K562 (cell line): ENCODE data around the gene GLRX5. TPM values are rescaled to one million over a fixed set of nuclear protein-coding genes. Genes with fewer than 3 reads are reported as not detected.

Experiments used
- ATAC-seq: fragments of 200-7000 bp; cut with Tn5 transposase; 3 replicates; pipeline ENCODE4 v1.9.1; 2020; ENCODE audit warnings: moderate library complexity
- BruUV-seq: library from RNA; stranded (reverse); fragments of 400-500 nt; replicated peaks from 2 replicates; lab custom pipeline; 2021; lab: Mats Ljungman, UMichigan
- CTCF ChIA-PET: fragments of 300-600 bp; formaldehyde crosslinking; extraction: SDS; loops from one replicate; lab custom pipeline; 2021; ENCODE audit warnings: low intra/inter-chr PET ratio; lab: Yijun Ruan, JAX
- POLR2A ChIA-PET: fragments of 300-600, 350-650 bp; sonication (Branson Sonifier 250); formaldehyde crosslinking; extraction: SDS; loops from one replicate; lab custom pipeline; 2021; ENCODE audit warnings: antibody characterized with exemption, inconsistent platforms; lab: Yijun Ruan, JAX
- DNase-seq, 4 experiments: peaks; one replicate each; pipeline versions ENCODE4 v3.0.0 to v3.0.0-alpha.2; 2011 to 2018; ENCODE audit warnings: low spot score in 3 of 4, mixed read lengths in 3 of 4; ENCODE audit errors: extremely low read depth in 1 of 4
- FAIRE-seq: peaks from 2 replicates; lab custom pipeline; 2011; peaks lifted over from hg19 to GRCh38; lab: Jason Lieb, UNC
- H2AFZ ChIP-seq: 2 replicates; pipeline ENCODE4 v1.6.0; 2011; ENCODE audit warnings: low read depth, low read length, control low read depth, inconsistent platforms
- H3K27ac ChIP-seq: fragments of 200-600 bp; 3 replicates; pipeline ENCODE4 v1.8.0; 2011; ENCODE audit warnings: low read depth, mild to moderate bottlenecking, control low read depth, inconsistent platforms, low read length, moderate library complexity, mixed read lengths; ENCODE audit errors: extremely low read depth
- H3K27me3 ChIP-seq, 2 experiments: fragments of 300-600 bp in 1 of 2; 2 replicates in 1 of 2; 3 replicates in 1 of 2; pipeline versions ENCODE4 v1.6.0 to v1.8.0; 2011; ENCODE audit warnings: inconsistent platforms in 2 of 2, low read length in 2 of 2, mild to moderate bottlenecking in 1 of 2, mixed read lengths in 1 of 2, moderate library complexity in 1 of 2; ENCODE audit not compliant: control insufficient read depth in 2 of 2, insufficient read depth in 2 of 2
- H3K36me3 ChIP-seq: fragments of 300-600 bp; 3 replicates; pipeline ENCODE4 v1.8.0; 2011; ENCODE audit warnings: mild to moderate bottlenecking, low read length, inconsistent platforms; ENCODE audit not compliant: control insufficient read depth, insufficient read depth
- H3K4me1 ChIP-seq, 2 experiments: fragments of 200-600 bp in 1 of 2; replicated peaks in 1 of 2; 2 replicates in 1 of 2; 3 replicates in 1 of 2; pipeline versions ENCODE4 v1.5.1 to v1.8.0; 2011; ENCODE audit warnings: inconsistent platforms in 2 of 2, low read length in 2 of 2, mild to moderate bottlenecking in 1 of 2, mixed read lengths in 1 of 2, moderate library complexity in 1 of 2; ENCODE audit not compliant: control insufficient read depth in 2 of 2, insufficient read depth in 2 of 2
- H3K4me2 ChIP-seq: 2 replicates; pipeline ENCODE4 v1.6.1; 2011; ENCODE audit warnings: low read length, control low read depth, inconsistent platforms, mixed read lengths; ENCODE audit not compliant: insufficient read depth
- H3K4me3 ChIP-seq: fragments of 200-600 bp; sonication (generic), shearing (Covaris generic); 2 replicates; pipeline ENCODE4 v1.5.1; 2016; ENCODE audit warnings: control low read depth, inconsistent platforms
- H3K79me2 ChIP-seq: fragments of 200-600 bp; 3 replicates; pipeline ENCODE4 v1.8.0; 2011; ENCODE audit warnings: low read length, inconsistent platforms; ENCODE audit not compliant: control insufficient read depth, insufficient read depth
- H3K9ac ChIP-seq, 2 experiments: 2 replicates each; pipeline versions ENCODE4 v1.6.0 to v1.6.1; 2011; ENCODE audit warnings: low read depth in 2 of 2, low read length in 2 of 2, control low read depth in 1 of 2, inconsistent platforms in 1 of 2, mild to moderate bottlenecking in 1 of 2, mixed read lengths in 1 of 2; ENCODE audit not compliant: insufficient read depth in 1 of 2
- H3K9me1 ChIP-seq: one replicate; pipeline ENCODE4 v1.6.0; 2011; ENCODE audit warnings: inconsistent platforms, mild to moderate bottlenecking, low read length, moderate library complexity; ENCODE audit not compliant: control insufficient read depth, insufficient read depth
- H3K9me3 ChIP-seq: replicated peaks from 2 replicates; pipeline ENCODE4 v1.5.1; 2011; ENCODE audit warnings: low read depth, low read length, inconsistent platforms; ENCODE audit not compliant: control insufficient read depth, insufficient read depth
- H4K20me1 ChIP-seq: replicated peaks from 2 replicates; pipeline ENCODE4 v1.6.1; 2011; ENCODE audit warnings: low read length, inconsistent platforms, mixed read lengths; ENCODE audit not compliant: control insufficient read depth, insufficient read depth
- CEBPZ ChIP-seq: fragments of 150-350 bp; IDR thresholded peaks from 2 replicates; pipeline ENCODE4 v1.6.1; 2014; ENCODE audit warnings: low read depth, mild to moderate bottlenecking, low read length, borderline replicate concordance
- E2F3 ChIP-seq: fragments of 250-450 bp; sonication (Bioruptor Pico); IDR thresholded peaks from 2 replicates; pipeline ENCODE4 v1.4.0; 2020; ENCODE audit warnings: mild to moderate bottlenecking
- FOXJ2 ChIP-seq: fragments of 200-800 bp; sonication (Bioruptor generic); IDR thresholded peaks from 2 replicates; pipeline ENCODE4 v1.6.1; 2016; ENCODE audit warnings: missing genetic modification characterization, missing compliant biosample characterization
- RBM15 ChIP-seq: fragments of 200-400 bp; formaldehyde crosslinking; IDR thresholded peaks from 2 replicates; pipeline ENCODE4 v1.6.1; 2018; ENCODE audit warnings: mild to moderate bottlenecking, low read length, moderate library complexity; ENCODE audit not compliant: insufficient read depth
- SMAD4 ChIP-seq: fragments of 250-450 bp; sonication (Bioruptor Pico); conservative IDR thresholded peaks from 2 replicates; pipeline ENCODE4 v1.8.0; 2021; ENCODE audit warnings: inconsistent platforms, mild to moderate bottlenecking, moderate library complexity
- SUPT5H ChIP-seq: fragments of 450-650 bp; IDR thresholded peaks from 2 replicates; pipeline ENCODE4 v1.6.1; 2016
- ZBTB9 ChIP-seq: fragments of 450-650 bp; formaldehyde crosslinking; IDR thresholded peaks from 2 replicates; pipeline ENCODE4 v1.4.0; 2020; ENCODE audit warnings: mild to moderate bottlenecking, moderate library complexity
- WGBS: fragments of 100-300 bp; shearing (Covaris generic); methylation state at CpG from one replicate; pipeline ENCODE4 v1.1.6; 2016; ENCODE audit warnings: low coverage, mixed read lengths; ENCODE audit not compliant: insufficient coverage; ENCODE audit errors: missing lambda C conversion rate; 5-methylcytosine and 5-hydroxymethylcytosine counted together
- in situ Hi-C: fragments of 300-500 bp; cut with MboI; formaldehyde crosslinking; loops from 4 replicates; pipeline ENCODE4 v1.15.0; 2018; ENCODE audit warnings: inconsistent platforms, mixed read lengths
- intact Hi-C: fragments of 100-400 bp; cut with micrococcal nuclease; formaldehyde crosslinking; loops from 2 replicates; pipeline ENCODE4 v1.14.2; 2022
- polyA plus RNA-seq, 8 experiments: library from polyadenylated mRNA; depleted of rRNA in 4 of 8; stranded (reverse) in 5 of 8; unstranded in 3 of 8; fragments of >200 nt; fragmentation: Nextera tagmentation in 2 of 8; fragmentation: Illumina TruSeq in 1 of 8; extraction: Ambion mirVana in 2 of 8; extraction: Trizol in 1 of 8; gene quantifications; 2 replicates each; pipeline versions ENCODE4 v1.2.1 to v1.2.3, GENCODE V29; 2011 to 2014; ENCODE audit warnings: inconsistent platforms in 1 of 8, missing spikeins in 1 of 8
- total RNA-seq, 7 experiments: library from RNA; depleted of rRNA in 6 of 7; stranded (reverse); fragments of >200 nt in 6 of 7; fragmentation: Illumina TruSeq in 2 of 7; extraction: Trizol in 2 of 7; gene quantifications; 2 replicates each; pipeline versions ENCODE4 v1.2.1 to v1.2.3, GENCODE V29; 2011 to 2021; ENCODE audit warnings: low replicate concordance in 1 of 7
- TF ChIP-seq, protein P1 (sequence below), 2 experiments: fragments of 250-450 bp in 1 of 2; fragments of 450-650 bp in 1 of 2; sonication (Bioruptor Pico) in 1 of 2; IDR thresholded peaks; 2 replicates each; pipeline versions ENCODE4 v1.6.1 to v1.8.0; 2016 to 2021; ENCODE audit warnings: mild to moderate bottlenecking in 2 of 2, moderate library complexity in 2 of 2, missing compliant biosample characterization in 1 of 2, missing genetic modification characterization in 1 of 2
- TF ChIP-seq, protein P2 (sequence below), 3 experiments: IDR thresholded peaks in 2 of 3; conservative IDR thresholded peaks in 1 of 3; 2 replicates each; pipeline ENCODE4 v1.5.1; 2011 to 2012; ENCODE audit warnings: low read length in 3 of 3, mild to moderate bottlenecking in 3 of 3, control low read depth in 2 of 3, improper control_type of control experiment in 1 of 3, inconsistent platforms in 1 of 3, low read depth in 1 of 3, mixed read lengths in 1 of 3, moderate library complexity in 1 of 3; ENCODE audit not compliant: insufficient read depth in 2 of 3
- TF ChIP-seq, protein P3 (sequence below): sonication (generic); formaldehyde crosslinking; IDR thresholded peaks from 2 replicates; pipeline ENCODE4 v1.8.0; 2023; ENCODE audit warnings: mild to moderate bottlenecking, missing genetic modification reagents

GLRX5 gene
- total and polyA plus RNA-seq, 9 of the 15 experiments (the other 6 are each of a cell fraction or from before 2014, with no cell fraction given): 16.7 to 96.8 (median 66.8) TPM

GRCh38 chr14:95513291-95513690 is 21.6 kb upstream of the GLRX5 start:
- in situ Hi-C loops: no loop called here
- H3K4me2 ChIP-seq: no peak overlapping the region
- TF ChIP-seq SMAD4 (CRISPR knock-in tag): no peak
- no peak for TF ChIP-seq SUPT5H
- TF ChIP-seq, protein P1, sequence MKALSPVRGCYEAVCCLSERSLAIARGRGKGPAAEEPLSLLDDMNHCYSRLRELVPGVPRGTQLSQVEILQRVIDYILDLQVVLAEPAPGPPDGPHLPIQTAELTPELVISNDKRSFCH (CRISPR knock-in tag; IDR thresholded peaks at IDR 0.05): no peak
- TF ChIP-seq, protein P1 (tag; IDR thresholded peaks at IDR 0.05): no peak
- TF ChIP-seq ZBTB9 (CRISPR knock-in tag): no peak
- TF ChIP-seq RBM15: no peak
- TF ChIP-seq, protein P2, sequence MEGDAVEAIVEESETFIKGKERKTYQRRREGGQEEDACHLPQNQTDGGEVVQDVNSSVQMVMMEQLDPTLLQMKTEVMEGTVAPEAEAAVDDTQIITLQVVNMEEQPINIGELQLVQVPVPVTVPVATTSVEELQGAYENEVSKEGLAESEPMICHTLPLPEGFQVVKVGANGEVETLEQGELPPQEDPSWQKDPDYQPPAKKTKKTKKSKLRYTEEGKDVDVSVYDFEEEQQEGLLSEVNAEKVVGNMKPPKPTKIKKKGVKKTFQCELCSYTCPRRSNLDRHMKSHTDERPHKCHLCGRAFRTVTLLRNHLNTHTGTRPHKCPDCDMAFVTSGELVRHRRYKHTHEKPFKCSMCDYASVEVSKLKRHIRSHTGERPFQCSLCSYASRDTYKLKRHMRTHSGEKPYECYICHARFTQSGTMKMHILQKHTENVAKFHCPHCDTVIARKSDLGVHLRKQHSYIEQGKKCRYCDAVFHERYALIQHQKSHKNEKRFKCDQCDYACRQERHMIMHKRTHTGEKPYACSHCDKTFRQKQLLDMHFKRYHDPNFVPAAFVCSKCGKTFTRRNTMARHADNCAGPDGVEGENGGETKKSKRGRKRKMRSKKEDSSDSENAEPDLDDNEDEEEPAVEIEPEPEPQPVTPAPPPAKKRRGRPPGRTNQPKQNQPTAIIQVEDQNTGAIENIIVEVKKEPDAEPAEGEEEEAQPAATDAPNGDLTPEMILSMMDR (IDR thresholded peaks at IDR 0.05 in 2 of 3, conservative IDR thresholded peaks at IDR 0.05 in 1 of 3; ENCODE audit: insufficient read depth in 2 of 3, low read depth in 1 of 3, low read length in 3 of 3): no peak
- TF ChIP-seq, protein P3, sequence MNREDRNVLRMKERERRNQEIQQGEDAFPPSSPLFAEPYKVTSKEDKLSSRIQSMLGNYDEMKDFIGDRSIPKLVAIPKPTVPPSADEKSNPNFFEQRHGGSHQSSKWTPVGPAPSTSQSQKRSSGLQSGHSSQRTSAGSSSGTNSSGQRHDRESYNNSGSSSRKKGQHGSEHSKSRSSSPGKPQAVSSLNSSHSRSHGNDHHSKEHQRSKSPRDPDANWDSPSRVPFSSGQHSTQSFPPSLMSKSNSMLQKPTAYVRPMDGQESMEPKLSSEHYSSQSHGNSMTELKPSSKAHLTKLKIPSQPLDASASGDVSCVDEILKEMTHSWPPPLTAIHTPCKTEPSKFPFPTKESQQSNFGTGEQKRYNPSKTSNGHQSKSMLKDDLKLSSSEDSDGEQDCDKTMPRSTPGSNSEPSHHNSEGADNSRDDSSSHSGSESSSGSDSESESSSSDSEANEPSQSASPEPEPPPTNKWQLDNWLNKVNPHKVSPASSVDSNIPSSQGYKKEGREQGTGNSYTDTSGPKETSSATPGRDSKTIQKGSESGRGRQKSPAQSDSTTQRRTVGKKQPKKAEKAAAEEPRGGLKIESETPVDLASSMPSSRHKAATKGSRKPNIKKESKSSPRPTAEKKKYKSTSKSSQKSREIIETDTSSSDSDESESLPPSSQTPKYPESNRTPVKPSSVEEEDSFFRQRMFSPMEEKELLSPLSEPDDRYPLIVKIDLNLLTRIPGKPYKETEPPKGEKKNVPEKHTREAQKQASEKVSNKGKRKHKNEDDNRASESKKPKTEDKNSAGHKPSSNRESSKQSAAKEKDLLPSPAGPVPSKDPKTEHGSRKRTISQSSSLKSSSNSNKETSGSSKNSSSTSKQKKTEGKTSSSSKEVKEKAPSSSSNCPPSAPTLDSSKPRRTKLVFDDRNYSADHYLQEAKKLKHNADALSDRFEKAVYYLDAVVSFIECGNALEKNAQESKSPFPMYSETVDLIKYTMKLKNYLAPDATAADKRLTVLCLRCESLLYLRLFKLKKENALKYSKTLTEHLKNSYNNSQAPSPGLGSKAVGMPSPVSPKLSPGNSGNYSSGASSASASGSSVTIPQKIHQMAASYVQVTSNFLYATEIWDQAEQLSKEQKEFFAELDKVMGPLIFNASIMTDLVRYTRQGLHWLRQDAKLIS (CRISPR knock-in tag): no peak
- no peak for TF ChIP-seq FOXJ2 (tag)
- no peak for TF ChIP-seq CEBPZ
- TF ChIP-seq E2F3 (CRISPR knock-in tag): no peak

More at GRCh38 chr14:95513291-95513690, 21.6 kb upstream of the GLRX5 start:
- Histone ChIP-seq H3K4me3 (no peak overlapping the region), H3K27ac (no peak overlapping the region), H3K79me2 (no peaks in the 10 kb centered on the region), H4K20me1 (no peaks in the 10 kb centered on the region), H3K4me1 (peaks cover 18 to 27% of the 10 kb centered on the region in 2 experiments), H3K9me3 (no peaks in the 10 kb centered on the region), H3K9ac (no peak overlapping the region), H3K36me3 (no peaks in the 10 kb centered on the region), H3K9me1 (no peaks in the 10 kb centered on the region), H3K27me3 (no peaks in the 10 kb centered on the region), H2AFZ (no peak overlapping the region)
- WGBS: 19% methylated on average over 5 of the region's 6 CpGs
- ATAC-seq (no peak), DNase-seq (no peak), FAIRE-seq (no peak)
- no TSS peak for BruUV-seq
- POLR2A ChIA-PET: interaction anchor here (0.6 to 1.6 kb wide), 3 partner anchors 10 to 530 kb away, joined by 3 to 8 read pairs (median 3); no protein-coding TSS in a partner anchor
- intact Hi-C loops: no loop called here
- CTCF ChIA-PET: no interaction called here
